Measurements from ENCODE around the gene OSBPL5. TPM values are rescaled to one million over a fixed set of nuclear protein-coding genes. Genes with fewer than 3 reads are reported as not detected.
A peak's percentile ranks its signal among the peaks of the same experiment; 100 is the strongest.

The OSBPL5 gene
- total RNA-seq, 1 experiment from 2014 or later = 16.1 TPM

GRCh38 chr11:3165916-3166267, 782 bp upstream of the OSBPL5 start:
- Histone ChIP-seq H2BK15ac (ENCODE audit: low read depth, low read length) (no peak overlapping the region), H4K5ac (ENCODE audit: insufficient read length, low read depth, low read length) (no peak overlapping the region), H3K79me1 (ENCODE audit: insufficient read depth, low read depth, low read length, poor library complexity, severe bottlenecking) (no peaks in the 10 kb centered on the region), H3K27ac (ENCODE audit: insufficient read length, low read depth, low read length) (no peak overlapping the region), H3K4ac (ENCODE audit: low read depth, low read length) (no peak overlapping the region), H3T11ph (ENCODE audit: low read length) (no peak overlapping the region), H2AFZ (ENCODE audit: low read length) (no peak overlapping the region), H3K27me3 (ENCODE audit: insufficient read depth, low read length) (peaks cover 6% of the 10 kb centered on the region; the same call in 1 of the 2 replicates), H4K8ac (replicated peaks; ENCODE audit: insufficient read length, low read depth, low read length) (no peak overlapping the region), H3K18ac (ENCODE audit: insufficient read length, low read depth, low read length) (no peak overlapping the region), H2AK5ac (ENCODE audit: insufficient read length, low read length) (no peak overlapping the region), H3K23me2 (ENCODE audit: insufficient read length, low read depth, low read length, poor library complexity, severe bottlenecking) (peaks cover 8% of the 10 kb centered on the region), H3K4me1 (ENCODE audit: insufficient read depth, low read length) (peaks cover 3% of the 10 kb centered on the region; the same call in 1 of the 2 replicates), H2BK20ac (ENCODE audit: low read depth, low read length, poor library complexity, severe bottlenecking) (no peak overlapping the region), H2BK12ac (ENCODE audit: insufficient read length, low read depth, low read length) (no peak overlapping the region), H2BK5ac (ENCODE audit: insufficient read length, low read length) (no peak overlapping the region), H4K20me1 (ENCODE audit: control insufficient read depth, insufficient read depth, insufficient read length) (no peaks in the 10 kb centered on the region), H3K9ac (ENCODE audit: extremely low read depth, insufficient read length, low read length) (no peak overlapping the region), H3K9me3 (ENCODE audit: control insufficient read depth, low read depth, low read length) (no peaks in the 10 kb centered on the region), H3K56ac (ENCODE audit: insufficient read length, low read depth, low read length) (no peak overlapping the region), H3K4me2 (ENCODE audit: insufficient read depth, insufficient read length, low read length) (no peak overlapping the region), H3K14ac (ENCODE audit: insufficient read depth, low read length) (no peak overlapping the region), H3K79me2 (ENCODE audit: insufficient read depth, low read length) (no peaks in the 10 kb centered on the region), H2BK120ac (ENCODE audit: low read depth, low read length, poor library complexity, severe bottlenecking) (no peak overlapping the region), H4K91ac (ENCODE audit: insufficient read length, low read depth, low read length) (no peak overlapping the region), H3K23ac (ENCODE audit: insufficient read length, low read depth, low read length) (no peak overlapping the region)
- peaks cover 72% of the 10 kb centered on the region for H3K27me3 Mint-ChIP-seq (ENCODE audit: low read depth)
- DNase-seq = no peak
- H3K4me3 Mint-ChIP-seq = peak overlapping the region; percentile 64 to 82
- TF ChIP-seq CTCF (conservative IDR thresholded peaks at IDR 0.05) = no peak
- H3K27ac Mint-ChIP-seq = no peak overlapping the region; a peak in 1 of 7 replicates
- WGBS (ENCODE audit: extremely low coverage, insufficient read length, low lambda C conversion rate) = no CpG with 5 or more reads among the region's 5 CpGs
- H3K9me3 Mint-ChIP-seq = no peaks in the 10 kb centered on the region
- no peaks in the 10 kb centered on the region; a peak in 1 of 7 replicates for H3K36me3 Mint-ChIP-seq (ENCODE audit: insufficient read depth in 1 of 3, low read depth in 3 of 3)
- peaks cover 31 to 47% of the 10 kb centered on the region in 2 experiments for H3K4me1 Mint-ChIP-seq
